K562 (cell line): Measurements from ENCODE around the gene POMT2. TPM values are rescaled to one million over a fixed set of nuclear protein-coding genes. Genes with fewer than 3 reads are reported as not detected.

Experiments used
- ATAC-seq: fragments of 200-7000 bp; cut with Tn5 transposase; 3 replicates; pipeline ENCODE4 v1.9.1; 2020; ENCODE audit warnings: moderate library complexity
- BruUV-seq: library from RNA; stranded (reverse); fragments of 400-500 nt; replicated peaks from 2 replicates; lab custom pipeline; 2021; lab: Mats Ljungman, UMichigan
- CTCF ChIA-PET: fragments of 300-600 bp; formaldehyde crosslinking; extraction: SDS; loops from one replicate; lab custom pipeline; 2021; ENCODE audit warnings: low intra/inter-chr PET ratio; lab: Yijun Ruan, JAX
- POLR2A ChIA-PET: fragments of 300-600, 350-650 bp; sonication (Branson Sonifier 250); formaldehyde crosslinking; extraction: SDS; loops from one replicate; lab custom pipeline; 2021; ENCODE audit warnings: antibody characterized with exemption, inconsistent platforms; lab: Yijun Ruan, JAX
- DNase-seq, 4 experiments: peaks; one replicate each; pipeline versions ENCODE4 v3.0.0 to v3.0.0-alpha.2; 2011 to 2018; ENCODE audit warnings: low spot score in 3 of 4, mixed read lengths in 3 of 4; ENCODE audit errors: extremely low read depth in 1 of 4
- FAIRE-seq: peaks from 2 replicates; lab custom pipeline; 2011; peaks lifted over from hg19 to GRCh38; lab: Jason Lieb, UNC
- H2AFZ ChIP-seq: 2 replicates; pipeline ENCODE4 v1.6.0; 2011; ENCODE audit warnings: low read depth, low read length, control low read depth, inconsistent platforms
- H3K27ac ChIP-seq: fragments of 200-600 bp; 3 replicates; pipeline ENCODE4 v1.8.0; 2011; ENCODE audit warnings: low read depth, mild to moderate bottlenecking, control low read depth, inconsistent platforms, low read length, moderate library complexity, mixed read lengths; ENCODE audit errors: extremely low read depth
- H3K27me3 ChIP-seq, 2 experiments: fragments of 300-600 bp in 1 of 2; 2 replicates in 1 of 2; 3 replicates in 1 of 2; pipeline versions ENCODE4 v1.6.0 to v1.8.0; 2011; ENCODE audit warnings: inconsistent platforms in 2 of 2, low read length in 2 of 2, mild to moderate bottlenecking in 1 of 2, mixed read lengths in 1 of 2, moderate library complexity in 1 of 2; ENCODE audit not compliant: control insufficient read depth in 2 of 2, insufficient read depth in 2 of 2
- H3K36me3 ChIP-seq: fragments of 300-600 bp; 3 replicates; pipeline ENCODE4 v1.8.0; 2011; ENCODE audit warnings: mild to moderate bottlenecking, low read length, inconsistent platforms; ENCODE audit not compliant: control insufficient read depth, insufficient read depth
- H3K4me1 ChIP-seq, 2 experiments: fragments of 200-600 bp in 1 of 2; replicated peaks in 1 of 2; 2 replicates in 1 of 2; 3 replicates in 1 of 2; pipeline versions ENCODE4 v1.5.1 to v1.8.0; 2011; ENCODE audit warnings: inconsistent platforms in 2 of 2, low read length in 2 of 2, mild to moderate bottlenecking in 1 of 2, mixed read lengths in 1 of 2, moderate library complexity in 1 of 2; ENCODE audit not compliant: control insufficient read depth in 2 of 2, insufficient read depth in 2 of 2
- H3K4me2 ChIP-seq: 2 replicates; pipeline ENCODE4 v1.6.1; 2011; ENCODE audit warnings: low read length, control low read depth, inconsistent platforms, mixed read lengths; ENCODE audit not compliant: insufficient read depth
- H3K4me3 ChIP-seq: fragments of 200-600 bp; sonication (generic), shearing (Covaris generic); 2 replicates; pipeline ENCODE4 v1.5.1; 2016; ENCODE audit warnings: control low read depth, inconsistent platforms
- H3K79me2 ChIP-seq: fragments of 200-600 bp; 3 replicates; pipeline ENCODE4 v1.8.0; 2011; ENCODE audit warnings: low read length, inconsistent platforms; ENCODE audit not compliant: control insufficient read depth, insufficient read depth
- H3K9ac ChIP-seq, 2 experiments: 2 replicates each; pipeline versions ENCODE4 v1.6.0 to v1.6.1; 2011; ENCODE audit warnings: low read depth in 2 of 2, low read length in 2 of 2, control low read depth in 1 of 2, inconsistent platforms in 1 of 2, mild to moderate bottlenecking in 1 of 2, mixed read lengths in 1 of 2; ENCODE audit not compliant: insufficient read depth in 1 of 2
- H3K9me1 ChIP-seq: one replicate; pipeline ENCODE4 v1.6.0; 2011; ENCODE audit warnings: inconsistent platforms, mild to moderate bottlenecking, low read length, moderate library complexity; ENCODE audit not compliant: control insufficient read depth, insufficient read depth
- H3K9me3 ChIP-seq: replicated peaks from 2 replicates; pipeline ENCODE4 v1.5.1; 2011; ENCODE audit warnings: low read depth, low read length, inconsistent platforms; ENCODE audit not compliant: control insufficient read depth, insufficient read depth
- H4K20me1 ChIP-seq: replicated peaks from 2 replicates; pipeline ENCODE4 v1.6.1; 2011; ENCODE audit warnings: low read length, inconsistent platforms, mixed read lengths; ENCODE audit not compliant: control insufficient read depth, insufficient read depth
- GABPA ChIP-seq: fragments of 200-800 bp; sonication (Bioruptor generic); conservative IDR thresholded peaks from 2 replicates; pipeline ENCODE4 v1.6.1; 2016; ENCODE audit warnings: low read depth, missing genetic modification characterization, missing compliant biosample characterization
- MTA3 ChIP-seq: fragments of 450-650 bp; formaldehyde crosslinking; IDR thresholded peaks from 2 replicates; pipeline ENCODE4 v1.6.1; 2017; ENCODE audit warnings: mild to moderate bottlenecking, borderline replicate concordance
- RNF2 ChIP-seq: sonication (generic); IDR thresholded peaks from 2 replicates; pipeline ENCODE4 v1.6.1; 2016
- SIX5 ChIP-seq, 2 experiments: IDR thresholded peaks; 2 replicates each; pipeline ENCODE4 v1.6.1; 2011; ENCODE audit warnings: low read length in 2 of 2, borderline replicate concordance in 1 of 2, low read depth in 1 of 2, mild to moderate bottlenecking in 1 of 2, moderate library complexity in 1 of 2; ENCODE audit not compliant: insufficient read depth in 1 of 2
- ZNF561 ChIP-seq: fragments of 450-650 bp; formaldehyde crosslinking; conservative IDR thresholded peaks from 2 replicates; pipeline ENCODE4 v1.4.0; 2020; ENCODE audit warnings: mild to moderate bottlenecking, moderate library complexity
- WGBS: fragments of 100-300 bp; shearing (Covaris generic); methylation state at CpG from one replicate; pipeline ENCODE4 v1.1.6; 2016; ENCODE audit warnings: low coverage, mixed read lengths; ENCODE audit not compliant: insufficient coverage; ENCODE audit errors: missing lambda C conversion rate; 5-methylcytosine and 5-hydroxymethylcytosine counted together
- in situ Hi-C: fragments of 300-500 bp; cut with MboI; formaldehyde crosslinking; loops from 4 replicates; pipeline ENCODE4 v1.15.0; 2018; ENCODE audit warnings: inconsistent platforms, mixed read lengths
- intact Hi-C: fragments of 100-400 bp; cut with micrococcal nuclease; formaldehyde crosslinking; loops from 2 replicates; pipeline ENCODE4 v1.14.2; 2022
- polyA plus RNA-seq, 8 experiments: library from polyadenylated mRNA; depleted of rRNA in 4 of 8; stranded (reverse) in 5 of 8; unstranded in 3 of 8; fragments of >200 nt; fragmentation: Nextera tagmentation in 2 of 8; fragmentation: Illumina TruSeq in 1 of 8; extraction: Ambion mirVana in 2 of 8; extraction: Trizol in 1 of 8; gene quantifications; 2 replicates each; pipeline versions ENCODE4 v1.2.1 to v1.2.3, GENCODE V29; 2011 to 2014; ENCODE audit warnings: inconsistent platforms in 1 of 8, missing spikeins in 1 of 8
- total RNA-seq, 7 experiments: library from RNA; depleted of rRNA in 6 of 7; stranded (reverse); fragments of >200 nt in 6 of 7; fragmentation: Illumina TruSeq in 2 of 7; extraction: Trizol in 2 of 7; gene quantifications; 2 replicates each; pipeline versions ENCODE4 v1.2.1 to v1.2.3, GENCODE V29; 2011 to 2021; ENCODE audit warnings: low replicate concordance in 1 of 7
- TF ChIP-seq, protein P1 (sequence below): fragments of 250-450 bp; sonication (Bioruptor Pico); IDR thresholded peaks from 2 replicates; pipeline ENCODE4 v1.5.0; 2021

Gene POMT2
- total and polyA plus RNA-seq, 9 of the 15 experiments (the other 6 are each of a cell fraction or from before 2014, with no cell fraction given) = 0.39 to 16.6 (median 7.8) TPM

DNA sequence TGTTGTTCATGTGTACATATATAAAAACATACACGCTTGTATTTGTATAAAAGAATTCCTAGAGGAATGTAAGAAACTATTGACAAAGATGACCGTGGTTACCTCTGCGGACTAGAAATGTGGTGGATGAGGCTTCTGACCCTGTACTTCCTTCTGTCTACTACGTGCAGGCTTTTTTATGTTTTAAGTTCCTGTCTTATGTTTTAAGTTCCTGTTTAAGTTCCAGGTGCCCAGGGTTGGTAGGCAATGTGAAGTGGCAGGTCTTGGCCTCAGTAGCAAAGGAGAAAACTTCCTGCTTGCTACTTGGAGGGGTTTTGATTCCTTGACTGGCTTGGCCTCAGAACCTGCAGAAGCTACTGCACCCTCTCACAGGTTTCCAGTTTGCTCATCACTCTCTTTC, 11.6 kb downstream of the POMT2 start (continued):
- TF ChIP-seq, protein P1, sequence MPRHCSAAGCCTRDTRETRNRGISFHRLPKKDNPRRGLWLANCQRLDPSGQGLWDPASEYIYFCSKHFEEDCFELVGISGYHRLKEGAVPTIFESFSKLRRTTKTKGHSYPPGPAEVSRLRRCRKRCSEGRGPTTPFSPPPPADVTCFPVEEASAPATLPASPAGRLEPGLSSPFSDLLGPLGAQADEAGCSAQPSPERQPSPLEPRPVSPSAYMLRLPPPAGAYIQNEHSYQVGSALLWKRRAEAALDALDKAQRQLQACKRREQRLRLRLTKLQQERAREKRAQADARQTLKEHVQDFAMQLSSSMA (CRISPR knock-in tag) = no peak
- no peak for TF ChIP-seq RNF2
- no peak for TF ChIP-seq GABPA (tag)
- TF ChIP-seq MTA3 = no peak
- no peak for TF ChIP-seq ZNF561 (CRISPR knock-in tag)

DNA sequence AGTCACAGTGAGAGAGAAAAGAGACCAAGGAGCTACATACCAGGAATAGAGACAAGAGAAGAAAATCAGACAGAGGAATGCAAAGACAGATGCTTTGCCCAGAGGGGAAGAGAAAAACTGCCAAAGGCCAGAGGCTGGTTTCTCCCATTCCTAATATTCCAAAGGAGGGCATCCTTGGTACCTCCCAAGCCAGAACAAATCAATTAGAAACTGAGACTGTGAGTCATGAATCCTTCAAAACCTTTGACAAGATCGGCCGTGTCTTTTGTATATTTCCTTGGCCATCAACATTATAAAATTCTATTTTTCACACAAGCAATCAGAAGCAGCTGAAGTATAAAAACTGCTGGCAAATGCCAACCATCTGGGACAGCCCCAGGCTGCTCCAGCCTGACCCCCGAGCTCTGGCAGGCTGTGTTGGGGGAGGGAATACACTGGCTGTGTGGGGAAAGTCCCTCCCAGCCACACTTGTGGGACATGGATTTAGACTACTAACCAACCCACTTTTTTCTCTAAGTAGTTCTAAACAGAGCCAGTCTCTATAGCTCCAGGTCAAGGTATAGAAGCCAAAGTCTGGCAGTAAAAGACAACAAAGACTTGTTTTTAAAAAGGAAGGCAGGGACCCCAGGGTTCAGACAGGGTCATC, 13.7 kb downstream of the POMT2 start:
- no peaks in the 10 kb centered on the region for H3K9me1 ChIP-seq
- H3K4me1 ChIP-seq = peaks cover 0 to 5% of the 10 kb centered on the region in 2 experiments; a peak in 2 of 5 replicates
- no peak overlapping the region for H3K4me2 ChIP-seq
- ChIA-PET POLR2A (interaction anchor here (0.6 to 1.4 kb wide), 3 partner anchors 9 to 172 kb away, joined by 3 to 4 read pairs (median 4); no protein-coding TSS in a partner anchor), CTCF (interaction anchor here (0.7 kb wide), 1 partner anchor 433 kb away, joined by 3 read pairs; no protein-coding TSS in a partner anchor)
- DNase-seq = no peak
- BruUV-seq = no TSS peak
- H3K36me3 ChIP-seq = peaks cover 12% of the 10 kb centered on the region; the same call in 2 of the 3 replicates
- no peak overlapping the region for H3K27ac ChIP-seq
- in situ Hi-C loops = no loop called here
- FAIRE-seq = no peak
- intact Hi-C loops = no loop called here
- H4K20me1 ChIP-seq = no peaks in the 10 kb centered on the region
- no peak for ATAC-seq
- H3K4me3 ChIP-seq = no peak overlapping the region
- H3K9ac ChIP-seq = no peak overlapping the region
- WGBS = 44% methylated on average over 3 of the region's 3 CpGs
- H3K9me3 ChIP-seq = no peaks in the 10 kb centered on the region
- H3K27me3 ChIP-seq = no peaks in the 10 kb centered on the region
- no peak overlapping the region for H2AFZ ChIP-seq
- H3K79me2 ChIP-seq = no peaks in the 10 kb centered on the region
- no peak for TF ChIP-seq SIX5 (IDR thresholded peaks at IDR 0.05; ENCODE audit: borderline replicate concordance in 1 of 2, insufficient read depth in 1 of 2, low read depth in 1 of 2, low read length in 2 of 2)
